Muscle of leg (tissue), 11 donors: ENCODE data around the gene CDC25B. TPM values are rescaled to one million over a fixed set of nuclear protein-coding genes. Genes with fewer than 3 reads are reported as not detected.
"Not testable (repeated sequence)": the region's sequence is repeated elsewhere in the genome, so short reads cannot be mapped to it uniquely, and the experiment has no call there.

ENCODE experiments used
- DNase-seq: peaks from one replicate; pipeline ENCODE4 v3.0.0; 2013
- H3K27ac ChIP-seq: one replicate; pipeline ENCODE4 v1.5.1; 2013; ENCODE audit warnings: mild to moderate bottlenecking, low read length, control low read depth
- H3K27me3 ChIP-seq: one replicate; pipeline ENCODE4 v1.6.1; 2013; ENCODE audit warnings: low read length; ENCODE audit not compliant: control insufficient read depth, insufficient read depth
- H3K36me3 ChIP-seq: one replicate; pipeline ENCODE4 v1.6.1; 2013; ENCODE audit warnings: low read length; ENCODE audit not compliant: control insufficient read depth, insufficient read depth
- H3K4me1 ChIP-seq: one replicate; pipeline ENCODE4 v1.6.1; 2013; ENCODE audit warnings: low read length; ENCODE audit not compliant: control insufficient read depth, insufficient read depth
- H3K4me3 ChIP-seq: one replicate; pipeline ENCODE4 v1.5.1; 2013; ENCODE audit warnings: low read length, control low read depth
- H3K9me3 ChIP-seq: replicated peaks from 2 replicates; pipeline ENCODE4 v1.6.1; 2013; ENCODE audit warnings: low read depth, low read length; ENCODE audit not compliant: control insufficient read depth
- WGBS: methylation state at CpG from one replicate; pipeline ENCODE4 v1.1.5; 2013; ENCODE audit warnings: missing lambda C conversion rate; ENCODE audit not compliant: insufficient coverage; 5-methylcytosine and 5-hydroxymethylcytosine counted together
- polyA plus RNA-seq, 8 donors: library from polyadenylated mRNA; unstranded; fragments of 120-200 nt; gene quantifications; one replicate each; pipeline versions ENCODE4 v1.2.1 to v1.2.3, GENCODE V29; 2013; ENCODE audit warnings: inconsistent platforms in 1 of 8, low replicate concordance in 1 of 8; ENCODE audit not compliant: insufficient read length in 8 of 8, insufficient read depth in 1 of 8
- total RNA-seq: library from RNA; stranded (reverse); fragments of 120-200 nt; gene quantifications from one replicate; pipeline ENCODE4 v1.2.4, GENCODE V29; 2013

Gene CDC25B
- total and polyA plus RNA-seq, 9 donors: 37.7 to 118 (median 89.9) TPM

GRCh38 chr20:3843990-3844619 lies 48.0 kb downstream of the CDC25B start:
- H3K27me3 ChIP-seq, H3K9me3 ChIP-seq, H3K4me3 ChIP-seq, H3K27ac ChIP-seq, DNase-seq: not testable (repeated sequence)
- Histone ChIP-seq H3K4me1 (peaks cover 11% of the 10 kb centered on the region), H3K36me3 (peaks cover 11% of the 10 kb centered on the region)
- 83% methylated on average over 4 of the region's 9 CpGs for WGBS

GRCh38 chr20:3846378-3846739 lies 50.2 kb downstream of the CDC25B start:
- peaks cover 11% of the 10 kb centered on the region for H3K4me1 ChIP-seq
- peaks cover 11% of the 10 kb centered on the region for H3K36me3 ChIP-seq
- peak overlapping the region; percentile 96 for H3K4me3 ChIP-seq
- no peaks in the 10 kb centered on the region for H3K9me3 ChIP-seq
- H3K27me3 ChIP-seq: no peaks in the 10 kb centered on the region
- 0% methylated on average over 16 of the region's 22 CpGs for WGBS
- no peak for DNase-seq
- peak overlapping the region; percentile 87 for H3K27ac ChIP-seq

- peaks cover 11% of the 10 kb centered on the region for H3K4me1 ChIP-seq
- peak; percentile 94 for DNase-seq
- peaks cover 11% of the 10 kb centered on the region for H3K36me3 ChIP-seq
- H3K4me3 ChIP-seq: peak within 1 kb of the TSS; percentile 96
- WGBS: under 1% methylated on average over 67 of the region's 72 CpGs
- H3K27ac ChIP-seq: peak within 1 kb of the TSS; percentile 88
- H3K27me3 ChIP-seq: no peaks in the 10 kb centered on the region
- H3K9me3 ChIP-seq: no peaks in the 10 kb centered on the region
These were observed 50.8 kb downstream of the CDC25B start, which contains the start of gene MAVS for GRCh38 chr20:3846740-3847428. Gene MAVS (plus strand): TSS chr20:3846834. CDS start chr20:3854625, 7,791 bp downstream.

GRCh38 chr20:3847429-3847940 lies 51.4 kb downstream of the CDC25B start:
- peak; percentile 70 for DNase-seq
- WGBS: 0% methylated on average over 2 of the region's 8 CpGs
- Histone ChIP-seq H3K4me1 (peaks cover 11% of the 10 kb centered on the region), H3K9me3 (no peaks in the 10 kb centered on the region), H3K36me3 (peaks cover 11% of the 10 kb centered on the region), H3K27ac (peak overlapping the region; percentile 88), H3K27me3 (no peaks in the 10 kb centered on the region), H3K4me3 (peak overlapping the region; percentile 96)

- Histone ChIP-seq H3K27me3 (no peaks in the 10 kb centered on the region), H3K4me1 (peaks cover 11% of the 10 kb centered on the region), H3K27ac (no peak overlapping the region), H3K4me3 (no peak overlapping the region), H3K36me3 (peaks cover 11% of the 10 kb centered on the region), H3K9me3 (no peaks in the 10 kb centered on the region)
- 75% methylated on average over 1 of the region's 1 CpG for WGBS
- DNase-seq: no peak
These were observed 52.5 kb downstream of the CDC25B start for GRCh38 chr20:3848565-3848964.

GRCh38 chr20:3854462-3854871 lies 58.4 kb downstream of the CDC25B start:
- Histone ChIP-seq H3K27me3 (no peaks in the 10 kb centered on the region), H3K4me3 (no peak overlapping the region), H3K36me3 (peaks cover 37% of the 10 kb centered on the region), H3K9me3 (no peaks in the 10 kb centered on the region), H3K27ac (no peak overlapping the region), H3K4me1 (no peaks in the 10 kb centered on the region)
- no CpG with 5 or more reads among the region's 4 CpGs for WGBS
- DNase-seq: no peak

Other genes starting within 250 kb of the CDC25B start
- gene GFRA4, start 132.9 kb upstream of the CDC25B start, total RNA-seq: not detected
- gene GFRA4, start 132.9 kb upstream of the CDC25B start, polyA plus RNA-seq: not detected
- gene ADAM33, start 114.3 kb upstream of the CDC25B start, total RNA-seq: 52.8 TPM
- 10 to 100 TPM; 26.1 to 78.3 (median 52.8) TPM for gene ADAM33, start 114.3 kb upstream of the CDC25B start, polyA plus RNA-seq
- gene SIGLEC1, start 83.7 kb upstream of the CDC25B start, total RNA-seq: 2.1 TPM
- gene SIGLEC1, start 83.7 kb upstream of the CDC25B start, polyA plus RNA-seq: 1 to 10 TPM; 3.3 to 6.2 (median 3.9) TPM
- 18.3 TPM for gene HSPA12B, start 63.6 kb upstream of the CDC25B start, total RNA-seq
- gene HSPA12B, start 63.6 kb upstream of the CDC25B start, polyA plus RNA-seq: 10 to 100 TPM; 20.8 to 35.8 (median 30.1) TPM
- 21.2 TPM for gene ADISSP, start 28.6 kb upstream of the CDC25B start, total RNA-seq
- 10 to 100 TPM; 17.0 to 26.7 (median 25.2) TPM for gene ADISSP, start 28.6 kb upstream of the CDC25B start, polyA plus RNA-seq
- gene SPEF1, start 14.9 kb upstream of the CDC25B start, total RNA-seq: 0.09 TPM
- gene SPEF1, start 14.9 kb upstream of the CDC25B start, polyA plus RNA-seq: under 1 TPM in 2 of 8 donors, not detected in 6; 0.12 to 0.21 TPM
- 44.7 TPM for gene CENPB, start 9.6 kb upstream of the CDC25B start, total RNA-seq
- gene CENPB, start 9.6 kb upstream of the CDC25B start, polyA plus RNA-seq: 10 to 100 TPM; 40.7 to 52.7 (median 48.8) TPM
- gene AP5S1, start 24.2 kb downstream of the CDC25B start, total RNA-seq: 9.2 TPM
- gene AP5S1, start 24.2 kb downstream of the CDC25B start, polyA plus RNA-seq: 10 to 100 TPM in 4 of 8 donors, 1 to 10 TPM in 4; 8.3 to 10.8 (median 10.2) TPM
- 14.6 TPM for gene MAVS, start 50.5 kb downstream of the CDC25B start, total RNA-seq
- 10 to 100 TPM; 17.5 to 26.2 (median 21.0) TPM for gene MAVS, start 50.5 kb downstream of the CDC25B start, polyA plus RNA-seq
- gene PANK2, start 93.1 kb downstream of the CDC25B start, total RNA-seq: 40.3 TPM
- 10 to 100 TPM; 25.8 to 32.0 (median 28.0) TPM for gene PANK2, start 93.1 kb downstream of the CDC25B start, polyA plus RNA-seq
- gene RNF24, start 219.2 kb downstream of the CDC25B start, total RNA-seq: 16.7 TPM
- 10 to 100 TPM; 17.1 to 35.1 (median 25.1) TPM for gene RNF24, start 219.2 kb downstream of the CDC25B start, polyA plus RNA-seq